HepG2 (cell line): ENCODE results near the gene VPS13D. TPM values are rescaled to one million over a fixed set of nuclear protein-coding genes. Genes with fewer than 3 reads are reported as not detected.

Source experiments
- ATAC-seq: fragments of 200-7000 bp; cut with Tn5 transposase; 3 replicates; pipeline ENCODE4 v1.9.1; 2020; ENCODE audit warnings: mild to moderate bottlenecking, moderate library complexity
- BruUV-seq: library from RNA; stranded (reverse); fragments of 400-500 nt; replicated peaks from 2 replicates; lab custom pipeline; 2021; lab: Mats Ljungman, UMichigan
- CTCF ChIA-PET: fragments of 300-600 bp; formaldehyde crosslinking; extraction: SDS; loops from one replicate; lab custom pipeline; 2021; ENCODE audit warnings: low total read pairs, inconsistent platforms, low intra/inter-chr PET ratio; lab: Yijun Ruan, JAX
- POLR2A ChIA-PET: fragments of 350-600 bp; sonication (Branson Sonifier 250); formaldehyde crosslinking; loops from one replicate; lab custom pipeline; 2020; ENCODE audit warnings: antibody characterized with exemption, inconsistent platforms; lab: Yijun Ruan, JAX
- DNase-seq: peaks from one replicate; pipeline ENCODE4 v3.0.0-alpha.2; 2015; ENCODE audit warnings: low spot score
- FAIRE-seq: peaks from 3 replicates; lab custom pipeline; 2011; peaks lifted over from hg19 to GRCh38; lab: Jason Lieb, UNC
- H2AFZ ChIP-seq: one replicate; pipeline ENCODE4 v1.6.1; 2011; ENCODE audit warnings: low read length, inconsistent platforms
- H3K27ac ChIP-seq: fragments of 300-600 bp; 3 replicates; pipeline ENCODE4 v1.8.0; 2011; ENCODE audit warnings: mixed run types, mild to moderate bottlenecking, mixed read lengths, low read length, inconsistent platforms; ENCODE audit not compliant: insufficient read depth; ENCODE audit errors: extremely low read length
- H3K27me3 ChIP-seq, 2 experiments: fragments of 200-600 bp in 1 of 2; 2 replicates in 1 of 2; 3 replicates in 1 of 2; pipeline versions ENCODE4 v1.6.0 to v1.8.0; 2011; ENCODE audit warnings: low read length in 2 of 2, mild to moderate bottlenecking in 2 of 2, moderate library complexity in 2 of 2, inconsistent platforms in 1 of 2; ENCODE audit not compliant: insufficient read depth in 2 of 2, control insufficient read depth in 1 of 2
- H3K36me3 ChIP-seq, 2 experiments: fragments of 200-600 bp in 1 of 2; replicated peaks in 1 of 2; 2 replicates in 1 of 2; 3 replicates in 1 of 2; pipeline versions ENCODE4 v1.5.1 to v1.8.0; 2011; ENCODE audit warnings: low read length in 2 of 2, inconsistent platforms in 1 of 2; ENCODE audit not compliant: insufficient read depth in 2 of 2, control insufficient read depth in 1 of 2
- H3K4me1 ChIP-seq: 2 replicates; pipeline ENCODE4 v1.5.1; 2012; ENCODE audit warnings: low read length, inconsistent platforms; ENCODE audit not compliant: insufficient read depth
- H3K4me2 ChIP-seq: 2 replicates; pipeline ENCODE4 v1.6.0; 2011; ENCODE audit warnings: low read depth, low read length, inconsistent platforms
- H3K4me3 ChIP-seq, 3 experiments: fragments of 200-600 bp in 1 of 3; sonication (generic), shearing (Covaris generic) in 1 of 3; replicated peaks in 1 of 3; 2 replicates each; pipeline ENCODE4 v1.5.1; 2011 to 2016; ENCODE audit warnings: low read length in 3 of 3, inconsistent platforms in 2 of 3, low read depth in 2 of 3, mild to moderate bottlenecking in 2 of 3, control low read depth in 1 of 3, mixed read lengths in 1 of 3; ENCODE audit not compliant: insufficient read depth in 1 of 3
- H3K79me2 ChIP-seq: one replicate; pipeline ENCODE4 v1.6.1; 2011; ENCODE audit warnings: low read length, inconsistent platforms; ENCODE audit not compliant: insufficient read depth
- H3K9ac ChIP-seq: 2 replicates; pipeline ENCODE4 v1.6.0; 2011; ENCODE audit warnings: mild to moderate bottlenecking, low read depth, low read length, inconsistent platforms; ENCODE audit not compliant: insufficient read depth
- H3K9me3 ChIP-seq: 2 replicates; pipeline ENCODE4 v1.5.1; 2012; ENCODE audit warnings: mild to moderate bottlenecking, low read length
- H4K20me1 ChIP-seq: 2 replicates; pipeline ENCODE4 v1.6.0; 2011; ENCODE audit warnings: inconsistent platforms, mild to moderate bottlenecking, low read length, moderate library complexity; ENCODE audit not compliant: insufficient read depth
- CCDC6 ChIP-seq: sonication (generic); formaldehyde crosslinking; IDR thresholded peaks from 2 replicates; pipeline ENCODE4 v1.8.1; 2022; ENCODE audit warnings: mild to moderate bottlenecking, missing genetic modification reagents, moderate library complexity
- EHMT2 ChIP-seq: fragments of 200-600 bp; sonication (generic); IDR thresholded peaks from 2 replicates; pipeline ENCODE4 v1.7.0; 2017; ENCODE audit warnings: antibody characterized with exemption, low read depth, low read length, borderline replicate concordance
- FLYWCH1 ChIP-seq: sonication (generic); formaldehyde crosslinking; IDR thresholded peaks from 2 replicates; pipeline ENCODE4 v1.8.1; 2023; ENCODE audit warnings: mild to moderate bottlenecking, missing genetic modification reagents
- FOSL2 ChIP-seq: sonication (generic); formaldehyde crosslinking; IDR thresholded peaks from 2 replicates; pipeline ENCODE4 v1.4.0; 2020; ENCODE audit warnings: missing genetic modification reagents
- HNRNPH1 ChIP-seq: fragments of 200-400 bp; formaldehyde crosslinking; optimal IDR thresholded peaks from 2 replicates; pipeline ENCODE3; 2017; ENCODE audit warnings: mild to moderate bottlenecking, low read depth, low read length
- RBFOX2 ChIP-seq: fragments of 200-400 bp; formaldehyde crosslinking; IDR thresholded peaks from 2 replicates; pipeline ENCODE4 v1.6.1; 2017; ENCODE audit warnings: low read depth, mild to moderate bottlenecking, low read length
- SP1 ChIP-seq, 2 experiments: fragments of 450-650 bp in 1 of 2; sonication (generic) in 1 of 2; formaldehyde crosslinking in 1 of 2; IDR thresholded peaks; 2 replicates each; pipeline versions ENCODE4 v1.4.0 to v1.6.1; 2016 to 2020; ENCODE audit warnings: missing genetic modification reagents in 1 of 2
- STAT5B ChIP-seq: sonication (generic); formaldehyde crosslinking; IDR thresholded peaks from 2 replicates; pipeline ENCODE4 v1.4.0; 2020; ENCODE audit warnings: missing genetic modification reagents
- ZFP36 ChIP-seq: fragments of 150-350 bp; IDR thresholded peaks from 2 replicates; pipeline ENCODE4 v1.6.1; 2018; ENCODE audit warnings: borderline replicate concordance, low read length, low read depth; ENCODE audit not compliant: partially characterized antibody
- ZFP36L1 ChIP-seq: sonication (generic); formaldehyde crosslinking; IDR thresholded peaks from 2 replicates; pipeline ENCODE4 v1.8.0; 2022; ENCODE audit warnings: mild to moderate bottlenecking, missing genetic modification reagents, moderate library complexity
- ZNF564 ChIP-seq: sonication (generic); formaldehyde crosslinking; IDR thresholded peaks from 2 replicates; pipeline ENCODE4 v1.8.1; 2023; ENCODE audit warnings: mild to moderate bottlenecking, missing genetic modification reagents
- ZNF569 ChIP-seq: sonication (generic); formaldehyde crosslinking; IDR thresholded peaks from 2 replicates; pipeline ENCODE4 v1.5.0; 2020; ENCODE audit warnings: mild to moderate bottlenecking, missing genetic modification reagents, moderate library complexity, borderline replicate concordance
- ZNF605 ChIP-seq: sonication (generic); formaldehyde crosslinking; IDR thresholded peaks from 2 replicates; pipeline ENCODE4 v1.8.0; 2022; ENCODE audit warnings: mild to moderate bottlenecking, missing genetic modification reagents
- ZNF781 ChIP-seq: sonication (generic); formaldehyde crosslinking; IDR thresholded peaks from 2 replicates; pipeline ENCODE4 v1.5.1; 2020; ENCODE audit warnings: borderline replicate concordance, mild to moderate bottlenecking, missing genetic modification reagents; ENCODE audit errors: not compliant biosample characterization
- WGBS: methylation state at CpG from one replicate; pipeline ENCODE4 v1.1.6; 2017; ENCODE audit warnings: low lambda C conversion rate; 5-methylcytosine and 5-hydroxymethylcytosine counted together
- in situ Hi-C: cut with HindIII; loops from 2 replicates; pipeline ENCODE4 v1.10.0; 2017; ENCODE audit warnings: low pct_unique_long_range_greater_than_20kb; ENCODE audit not compliant: extremely low pct_ligation_motif_present
- intact Hi-C: fragments of 100-400 bp; cut with micrococcal nuclease; formaldehyde crosslinking; loops from one replicate; pipeline ENCODE4 v1.10.0; 2022; ENCODE audit not compliant: unreplicated experiment
- polyA plus RNA-seq, 8 experiments: library from polyadenylated mRNA; depleted of rRNA in 3 of 8; stranded (reverse) in 7 of 8; unstranded in 1 of 8; fragments of >200 nt; fragmentation: Illumina TruSeq in 4 of 8; extraction: Trizol in 4 of 8; gene quantifications; 2 replicates each; pipeline versions ENCODE4 v1.2.1 to v1.2.3, GENCODE V29; 2011 to 2016; ENCODE audit warnings: low read depth in 4 of 8, missing spikeins in 1 of 8, mixed read lengths in 1 of 8; ENCODE audit not compliant: insufficient read depth in 1 of 8
- total RNA-seq, 5 experiments: library from RNA; depleted of rRNA; stranded (reverse); fragments of >200 nt; fragmentation: Illumina TruSeq; extraction: Trizol; gene quantifications; 2 replicates each; pipeline ENCODE4 v1.2.3, GENCODE V29; 2016; ENCODE audit warnings: low read depth in 1 of 5
- TF ChIP-seq, protein P1 (sequence below): sonication (generic); IDR thresholded peaks from 2 replicates; pipeline ENCODE4 v1.6.1; 2016; ENCODE audit warnings: low read depth, borderline replicate concordance
- TF ChIP-seq, protein P2 (sequence below): sonication (generic); formaldehyde crosslinking; IDR thresholded peaks from 2 replicates; pipeline ENCODE4 v1.8.0; 2022; ENCODE audit warnings: mild to moderate bottlenecking, missing genetic modification reagents, moderate library complexity
- TF ChIP-seq, protein P3 (sequence below): sonication (generic); formaldehyde crosslinking; IDR thresholded peaks from 2 replicates; pipeline ENCODE4 v1.5.0; 2020; ENCODE audit warnings: mild to moderate bottlenecking, missing genetic modification reagents
- TF ChIP-seq, protein P4 (sequence below): sonication (generic); formaldehyde crosslinking; IDR thresholded peaks from 2 replicates; pipeline ENCODE4 v1.8.1; 2023; ENCODE audit warnings: mild to moderate bottlenecking, moderate library complexity, missing genetic modification reagents
- TF ChIP-seq, protein P5 (sequence below): sonication (generic); formaldehyde crosslinking; IDR thresholded peaks from 2 replicates; pipeline ENCODE4 v1.4.0; 2020; ENCODE audit warnings: missing genetic modification reagents

Gene VPS13D
- total and polyA plus RNA-seq, 2 of the 13 experiments (the other 11 are each of a cell fraction or from before 2014, with no cell fraction given) = 8.6 to 13.9 TPM

DNA sequence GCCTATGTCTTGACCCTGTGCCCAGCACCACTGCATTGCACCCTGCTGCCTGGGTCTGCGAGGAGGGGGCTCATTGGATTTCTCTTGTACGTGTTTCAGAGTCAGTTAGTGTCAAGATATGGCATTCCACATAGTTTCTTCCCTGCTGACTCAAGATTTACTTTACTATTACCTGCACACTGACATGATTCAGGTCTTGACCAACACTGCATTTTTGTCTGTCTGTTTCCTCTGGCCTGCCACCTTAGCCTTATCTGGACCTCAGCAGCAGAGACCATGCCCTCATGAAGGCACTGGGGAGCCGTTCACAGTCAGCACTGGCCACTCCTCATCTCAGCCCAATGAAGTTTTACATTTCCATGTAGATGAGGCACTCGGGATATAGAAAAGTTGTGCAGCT lies 232.8 kb downstream of the VPS13D start:
- Histone ChIP-seq H3K4me2 (no peak overlapping the region), H3K27me3 (no peaks in the 10 kb centered on the region), H3K9ac (no peak overlapping the region), H3K9me3 (no peaks in the 10 kb centered on the region), H3K79me2 (no peaks in the 10 kb centered on the region), H3K36me3 (peaks cover 10 to 21% of the 10 kb centered on the region in 2 experiments; a peak in 4 of 5 replicates), H4K20me1 (no peaks in the 10 kb centered on the region), H3K4me1 (peaks cover 20% of the 10 kb centered on the region), H2AFZ (no peak overlapping the region), H3K27ac (no peak overlapping the region), H3K4me3 (no peak overlapping the region)
- POLR2A ChIA-PET = no interaction called here
- WGBS = 95% methylated on average over 3 of the region's 4 CpGs
- CTCF ChIA-PET = no interaction called here
- in situ Hi-C loops = no loop called here
- intact Hi-C loops = no loop called here
- ATAC-seq (no peak), DNase-seq (no peak), FAIRE-seq (no peak)
- BruUV-seq = no TSS peak
- TF ChIP-seq FLYWCH1 (CRISPR knock-in tag) (no peak), HNRNPH1 (no peak), ZNF605 (no peak), ZNF564 (CRISPR knock-in tag) (no peak), SP1 (IDR thresholded peaks at IDR 0.05) (no peak), SP1 (CRISPR knock-in tag; IDR thresholded peaks at IDR 0.05) (no peak), STAT5B (no peak), ZFP36L1 (CRISPR knock-in tag) (no peak), CCDC6 (CRISPR knock-in tag) (no peak), ZNF781 (CRISPR knock-in tag) (no peak), RBFOX2 (no peak), ZNF569 (CRISPR knock-in tag) (no peak), EHMT2 (no peak), FOSL2 (CRISPR knock-in tag) (no peak), ZFP36 (no peak)
- TF ChIP-seq, protein P1, sequence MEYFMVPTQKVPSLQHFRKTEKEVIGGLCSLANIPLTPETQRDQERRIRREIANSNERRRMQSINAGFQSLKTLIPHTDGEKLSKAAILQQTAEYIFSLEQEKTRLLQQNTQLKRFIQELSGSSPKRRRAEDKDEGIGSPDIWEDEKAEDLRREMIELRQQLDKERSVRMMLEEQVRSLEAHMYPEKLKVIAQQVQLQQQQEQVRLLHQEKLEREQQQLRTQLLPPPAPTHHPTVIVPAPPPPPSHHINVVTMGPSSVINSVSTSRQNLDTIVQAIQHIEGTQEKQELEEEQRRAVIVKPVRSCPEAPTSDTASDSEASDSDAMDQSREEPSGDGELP = no peak
- TF ChIP-seq, protein P2, sequence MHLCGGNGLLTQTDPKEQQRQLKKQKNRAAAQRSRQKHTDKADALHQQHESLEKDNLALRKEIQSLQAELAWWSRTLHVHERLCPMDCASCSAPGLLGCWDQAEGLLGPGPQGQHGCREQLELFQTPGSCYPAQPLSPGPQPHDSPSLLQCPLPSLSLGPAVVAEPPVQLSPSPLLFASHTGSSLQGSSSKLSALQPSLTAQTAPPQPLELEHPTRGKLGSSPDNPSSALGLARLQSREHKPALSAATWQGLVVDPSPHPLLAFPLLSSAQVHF = no peak
- TF ChIP-seq, protein P3, sequence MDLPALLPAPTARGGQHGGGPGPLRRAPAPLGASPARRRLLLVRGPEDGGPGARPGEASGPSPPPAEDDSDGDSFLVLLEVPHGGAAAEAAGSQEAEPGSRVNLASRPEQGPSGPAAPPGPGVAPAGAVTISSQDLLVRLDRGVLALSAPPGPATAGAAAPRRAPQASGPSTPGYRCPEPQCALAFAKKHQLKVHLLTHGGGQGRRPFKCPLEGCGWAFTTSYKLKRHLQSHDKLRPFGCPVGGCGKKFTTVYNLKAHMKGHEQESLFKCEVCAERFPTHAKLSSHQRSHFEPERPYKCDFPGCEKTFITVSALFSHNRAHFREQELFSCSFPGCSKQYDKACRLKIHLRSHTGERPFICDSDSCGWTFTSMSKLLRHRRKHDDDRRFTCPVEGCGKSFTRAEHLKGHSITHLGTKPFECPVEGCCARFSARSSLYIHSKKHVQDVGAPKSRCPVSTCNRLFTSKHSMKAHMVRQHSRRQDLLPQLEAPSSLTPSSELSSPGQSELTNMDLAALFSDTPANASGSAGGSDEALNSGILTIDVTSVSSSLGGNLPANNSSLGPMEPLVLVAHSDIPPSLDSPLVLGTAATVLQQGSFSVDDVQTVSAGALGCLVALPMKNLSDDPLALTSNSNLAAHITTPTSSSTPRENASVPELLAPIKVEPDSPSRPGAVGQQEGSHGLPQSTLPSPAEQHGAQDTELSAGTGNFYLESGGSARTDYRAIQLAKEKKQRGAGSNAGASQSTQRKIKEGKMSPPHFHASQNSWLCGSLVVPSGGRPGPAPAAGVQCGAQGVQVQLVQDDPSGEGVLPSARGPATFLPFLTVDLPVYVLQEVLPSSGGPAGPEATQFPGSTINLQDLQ (CRISPR knock-in tag) = no peak
- TF ChIP-seq, protein P4, sequence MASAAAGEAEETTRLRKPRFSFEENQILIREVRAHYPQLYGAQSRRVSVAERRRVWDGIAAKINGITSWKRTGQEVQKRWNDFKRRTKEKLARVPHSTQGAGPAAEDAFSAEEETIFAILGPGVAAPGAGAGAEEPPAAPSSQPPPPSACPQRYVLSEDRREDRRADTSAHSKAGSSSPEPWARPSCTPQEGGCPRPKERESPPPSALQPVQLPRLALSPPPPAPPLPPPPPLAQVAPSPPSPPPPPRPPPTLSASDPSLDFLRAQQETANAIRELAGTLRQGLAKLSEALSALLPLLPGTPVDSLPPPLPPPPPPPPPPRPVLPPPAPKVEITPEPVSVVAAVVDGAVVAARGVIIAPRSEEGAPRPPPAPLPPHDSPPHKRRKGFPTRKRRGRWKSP (CRISPR knock-in tag) = no peak
- TF ChIP-seq, protein P5, sequence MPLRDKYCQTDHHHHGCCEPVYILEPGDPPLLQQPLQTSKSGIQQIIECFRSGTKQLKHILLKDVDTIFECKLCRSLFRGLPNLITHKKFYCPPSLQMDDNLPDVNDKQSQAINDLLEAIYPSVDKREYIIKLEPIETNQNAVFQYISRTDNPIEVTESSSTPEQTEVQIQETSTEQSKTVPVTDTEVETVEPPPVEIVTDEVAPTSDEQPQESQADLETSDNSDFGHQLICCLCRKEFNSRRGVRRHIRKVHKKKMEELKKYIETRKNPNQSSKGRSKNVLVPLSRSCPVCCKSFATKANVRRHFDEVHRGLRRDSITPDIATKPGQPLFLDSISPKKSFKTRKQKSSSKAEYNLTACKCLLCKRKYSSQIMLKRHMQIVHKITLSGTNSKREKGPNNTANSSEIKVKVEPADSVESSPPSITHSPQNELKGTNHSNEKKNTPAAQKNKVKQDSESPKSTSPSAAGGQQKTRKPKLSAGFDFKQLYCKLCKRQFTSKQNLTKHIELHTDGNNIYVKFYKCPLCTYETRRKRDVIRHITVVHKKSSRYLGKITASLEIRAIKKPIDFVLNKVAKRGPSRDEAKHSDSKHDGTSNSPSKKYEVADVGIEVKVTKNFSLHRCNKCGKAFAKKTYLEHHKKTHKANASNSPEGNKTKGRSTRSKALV (CRISPR knock-in tag) = no peak
